GM18526 (cell line): ENCODE results near the gene DUSP28.

ENCODE experiments used
- POLR2A ChIP-seq: IDR thresholded peaks from 3 replicates; pipeline ENCODE4 v1.6.1; 2011; ENCODE audit not compliant: insufficient read length; ENCODE audit errors: extremely low read depth

DUSP28 gene

GRCh38 chr2:240604291-240604938 is 44.3 kb downstream of the DUSP28 start:
- no peak for TF ChIP-seq POLR2A

- TF ChIP-seq POLR2A = no peak
These were observed 45.0 kb downstream of the DUSP28 start for GRCh38 chr2:240604939-240605716.

GRCh38 chr2:240605867-240606743 is 45.9 kb downstream of the DUSP28 start:
- no peak for TF ChIP-seq POLR2A

GRCh38 chr2:240611601-240612210 is 51.5 kb downstream of the DUSP28 start:
- TF ChIP-seq POLR2A = no peak
